Tibial nerve (tissue), 4 donors: ENCODE data around the gene OSR1.

Source experiments
- CTCF ChIP-seq, 5 experiments: fragments of 200-600 bp in 3 of 5; fragments of 450-650 bp in 2 of 5; sonication (generic) in 3 of 5; IDR thresholded peaks; one replicate each; pipeline ENCODE4 v1.5.1; 2016 to 2019; ENCODE audit warnings: antibody characterized with exemption in 5 of 5, mild to moderate bottlenecking in 3 of 5, moderate library complexity in 2 of 5
- EP300 ChIP-seq, 2 donors: sonication (generic); formaldehyde crosslinking; IDR thresholded peaks; one replicate each; pipeline ENCODE4 v1.6.1; 2017; ENCODE audit warnings: antibody characterized with exemption in 2 of 2, mild to moderate bottlenecking in 1 of 2
- POLR2A ChIP-seq, 2 donors: fragments of 450-650 bp; IDR thresholded peaks; one replicate each; pipeline ENCODE4 v1.6.1; 2017; ENCODE audit warnings: antibody characterized with exemption in 2 of 2, mild to moderate bottlenecking in 2 of 2, moderate library complexity in 2 of 2

GRCh38 chr2:19392191-19392590, 33.8 kb upstream of the OSR1 start:
- TF ChIP-seq EP300 (IDR thresholded peaks at IDR 0.05) (no peak), CTCF (IDR thresholded peaks at IDR 0.05) (no peak), POLR2A (IDR thresholded peaks at IDR 0.05) (no peak)
